ENCODE results near the gene BCAS4.

GRCh38 chr20:50756447-50756846 is 38.4 kb upstream of the BCAS4 start:
- TF ChIP-seq POLR2A (IDR thresholded peaks at IDR 0.05; ENCODE audit: low read length) = no peak
- no peak for TF ChIP-seq GATA1 (IDR thresholded peaks at IDR 0.05; ENCODE audit: low read depth, low read length)
